ENCODE results near the gene GADD45B.
"Not testable (repeated sequence)": the region's sequence is repeated elsewhere in the genome, so short reads cannot be mapped to it uniquely, and the experiment has no call there.

The GADD45B gene

DNA sequence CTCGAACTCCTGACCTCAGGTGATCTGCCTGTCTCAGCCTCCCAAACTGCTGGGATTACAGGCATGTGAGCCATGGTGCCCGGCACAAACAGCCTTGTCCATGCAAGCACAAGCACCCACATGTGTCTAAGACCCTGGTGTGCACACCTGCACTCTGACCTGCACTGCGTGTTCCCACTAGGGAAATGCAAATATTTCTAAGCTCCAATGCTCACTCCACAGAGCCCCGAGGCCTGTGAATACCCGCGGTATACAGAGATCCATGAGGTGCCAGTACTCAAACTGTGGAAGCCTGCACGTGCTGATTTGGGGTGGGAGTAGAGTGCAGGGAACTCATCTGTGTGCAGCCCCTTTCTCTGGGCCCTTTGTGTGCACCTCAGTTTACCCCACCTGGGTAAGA lies 14.7 kb downstream of the GADD45B start:
- no peak for DNase-seq

DNA sequence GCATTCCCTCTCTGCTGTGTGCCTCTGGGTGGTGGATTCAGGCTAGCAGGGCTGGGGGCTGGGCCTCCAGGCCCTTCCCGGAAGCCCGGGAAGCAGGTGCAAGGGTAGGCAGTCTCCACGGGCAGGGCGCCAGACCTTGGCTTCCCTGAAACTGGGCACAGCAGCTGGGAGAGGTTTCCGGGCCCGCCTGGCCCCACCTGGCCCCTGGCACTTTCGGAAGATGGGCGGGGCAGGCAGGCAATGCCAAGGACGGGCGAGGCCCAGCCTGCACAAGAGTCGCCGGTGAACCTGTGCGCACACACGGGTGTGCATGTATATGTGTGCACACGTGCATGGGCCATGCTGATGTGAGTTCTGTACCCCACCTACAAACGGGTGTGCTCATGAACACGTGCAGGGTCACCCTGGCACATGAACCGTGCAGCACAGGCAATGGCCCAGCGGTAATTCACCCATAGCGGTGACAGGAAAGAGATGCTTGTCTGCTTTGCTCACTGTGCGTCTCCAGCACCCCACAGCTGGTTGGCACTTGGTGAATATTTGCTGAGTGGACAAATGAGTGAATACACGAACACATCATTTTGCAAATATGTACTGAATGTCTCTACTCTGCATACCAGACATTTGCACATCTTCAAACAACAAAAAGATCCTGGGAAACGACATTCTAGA lies 15.3 kb downstream of the GADD45B start:
- no peak for DNase-seq

DNA sequence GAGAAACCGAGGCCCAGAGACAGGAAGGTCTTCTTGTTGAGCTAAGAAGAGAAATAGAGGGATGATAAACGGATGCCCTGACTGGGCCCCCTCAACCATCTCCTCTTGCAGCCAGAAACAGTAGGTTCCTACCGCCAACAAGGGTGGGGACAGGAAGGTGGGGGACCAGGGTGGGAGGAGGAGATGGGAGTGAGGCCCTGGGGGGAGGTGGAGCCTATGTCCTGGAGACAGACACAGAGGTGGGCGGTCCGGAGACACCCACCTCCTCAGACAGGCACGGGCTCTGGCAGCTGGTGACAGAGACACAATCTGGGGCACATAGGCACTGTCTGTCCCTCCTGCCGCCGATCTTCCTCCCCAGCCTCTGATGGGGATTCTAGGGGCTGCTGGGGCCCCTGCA lies 16.9 kb downstream of the GADD45B start:
- no peak for DNase-seq

DNA sequence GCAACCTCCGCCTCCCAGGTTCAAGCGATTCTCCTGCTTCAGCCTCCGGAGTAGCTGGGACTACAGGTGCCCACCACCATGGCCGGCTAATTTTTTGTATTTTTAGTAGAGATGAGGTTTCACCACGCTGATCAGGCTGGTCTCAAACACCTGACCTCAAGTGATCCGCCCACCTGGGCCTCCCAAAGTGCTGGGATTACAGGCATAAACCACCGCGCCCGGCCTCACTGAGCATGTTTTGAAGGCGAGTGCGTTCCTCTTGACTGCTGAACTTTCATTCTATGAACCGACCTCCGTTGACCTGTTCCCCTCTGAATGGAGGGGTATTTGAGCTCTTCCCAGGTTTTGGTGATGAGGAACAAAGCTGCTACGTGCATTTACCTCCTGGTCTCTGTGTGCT lies 17.5 kb downstream of the GADD45B start:
- DNase-seq, result not testable (repeated sequence)

DNA sequence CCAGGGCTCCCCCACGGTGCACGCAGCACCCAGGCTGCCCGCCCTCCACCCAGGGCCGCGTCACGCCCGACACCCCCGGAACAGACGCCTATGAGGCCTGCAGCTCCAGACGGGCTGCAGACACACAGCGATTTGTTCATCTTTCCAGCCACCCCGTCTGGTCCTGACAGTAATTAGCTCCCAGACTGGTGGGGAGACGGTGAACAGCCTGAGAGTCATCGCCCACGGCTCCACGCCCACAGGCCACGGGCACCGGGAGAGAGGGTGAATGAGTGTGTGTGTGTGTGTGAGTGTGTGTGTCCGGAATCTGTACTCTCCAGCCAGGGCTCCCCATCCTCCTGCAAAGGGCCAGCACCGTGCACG lies 18.1 kb downstream of the GADD45B start:
- DNase-seq, result no peak

DNA sequence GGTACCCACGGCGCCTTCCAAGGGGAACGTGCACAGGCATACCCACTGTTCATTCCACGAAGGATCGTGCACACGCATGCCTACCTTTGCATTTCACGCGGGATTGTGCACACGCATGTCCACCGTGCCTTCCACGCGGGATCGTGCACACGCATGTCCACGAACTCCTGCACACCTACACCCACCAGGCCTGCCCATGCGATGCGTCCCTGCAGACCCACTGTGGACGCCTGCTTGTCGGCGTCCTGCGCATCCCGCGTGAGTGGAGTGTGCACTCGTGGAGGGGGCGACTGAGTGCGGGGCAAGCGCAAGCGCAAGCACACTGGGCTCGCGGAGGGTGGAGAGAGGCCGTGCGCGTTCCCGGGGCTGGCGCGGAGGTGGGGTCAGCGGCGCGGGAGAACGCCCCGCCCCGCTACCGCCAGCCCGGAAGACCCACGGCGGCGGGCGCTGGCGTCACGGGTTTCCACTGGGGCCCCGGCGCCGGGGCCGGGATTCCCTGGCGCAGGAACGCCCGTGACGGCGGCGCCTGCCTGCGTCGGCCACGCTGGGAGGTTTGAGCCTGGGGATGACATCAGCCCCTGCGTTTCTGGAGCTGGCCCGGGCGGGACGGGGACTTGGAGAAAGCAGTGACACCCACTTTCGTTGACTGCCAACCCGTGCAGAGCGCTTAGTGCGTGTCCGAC lies 18.7 kb downstream of the GADD45B start:
- DNase-seq, result no peak

DNA sequence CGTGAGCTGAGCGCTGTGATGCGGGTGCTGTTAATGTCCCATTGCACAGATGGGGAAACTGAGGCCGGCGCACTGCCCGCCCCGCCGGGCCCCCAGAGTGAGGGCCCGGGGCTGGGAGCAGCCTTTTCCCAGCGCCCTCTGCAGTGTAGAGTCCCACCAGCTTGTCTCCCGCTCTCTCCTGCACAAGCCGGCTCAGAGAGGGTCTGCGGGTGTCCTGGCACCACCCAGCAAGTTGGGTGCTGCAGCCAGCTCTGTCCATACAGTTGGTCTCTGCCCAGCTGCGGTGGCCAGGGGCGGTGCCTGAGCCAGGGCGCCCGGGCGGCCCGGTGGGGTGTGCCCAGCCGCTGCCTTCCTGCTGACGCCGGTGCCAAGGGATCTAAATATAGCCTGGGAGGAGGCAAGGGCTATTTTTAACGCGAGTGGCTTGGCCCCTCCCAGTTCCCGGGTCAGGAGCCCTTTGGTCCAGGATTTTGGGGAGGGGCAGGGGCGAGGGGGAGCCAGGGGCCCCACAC lies 19.3 kb downstream of the GADD45B start:
- no peak for DNase-seq

DNA sequence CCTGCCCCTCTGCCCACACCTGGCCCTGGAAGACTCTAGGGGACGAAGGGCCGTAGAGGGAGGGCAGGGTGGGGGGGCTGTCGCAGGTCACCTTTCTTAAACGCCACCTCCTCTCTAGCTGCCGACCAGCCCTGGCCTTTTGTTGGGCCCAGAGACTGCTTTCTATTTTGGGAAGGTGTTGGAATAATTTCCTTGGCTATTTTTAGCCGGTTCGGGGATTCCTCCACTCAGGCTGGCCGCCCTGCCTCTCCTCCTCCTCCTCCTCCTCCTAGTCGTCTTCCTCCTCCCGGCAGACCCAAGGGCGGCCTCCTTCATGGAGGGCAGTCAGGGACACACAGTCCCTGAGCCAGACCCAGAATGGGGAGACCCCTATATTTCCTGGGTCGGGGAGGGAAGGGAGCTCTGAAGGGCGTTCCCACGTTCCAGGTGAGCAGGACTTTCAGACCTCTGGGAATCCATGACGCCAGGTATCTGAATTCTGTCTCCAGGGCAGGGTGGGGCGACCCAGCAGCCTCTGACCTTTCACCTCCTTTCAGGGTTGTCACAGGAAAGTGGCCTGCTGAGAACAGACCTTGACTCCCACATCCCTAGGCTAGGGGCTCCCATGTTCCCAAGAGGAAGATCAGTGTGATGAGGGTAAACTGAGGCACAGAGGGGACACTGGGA lies 19.9 kb downstream of the GADD45B start:
- no peak for DNase-seq

DNA sequence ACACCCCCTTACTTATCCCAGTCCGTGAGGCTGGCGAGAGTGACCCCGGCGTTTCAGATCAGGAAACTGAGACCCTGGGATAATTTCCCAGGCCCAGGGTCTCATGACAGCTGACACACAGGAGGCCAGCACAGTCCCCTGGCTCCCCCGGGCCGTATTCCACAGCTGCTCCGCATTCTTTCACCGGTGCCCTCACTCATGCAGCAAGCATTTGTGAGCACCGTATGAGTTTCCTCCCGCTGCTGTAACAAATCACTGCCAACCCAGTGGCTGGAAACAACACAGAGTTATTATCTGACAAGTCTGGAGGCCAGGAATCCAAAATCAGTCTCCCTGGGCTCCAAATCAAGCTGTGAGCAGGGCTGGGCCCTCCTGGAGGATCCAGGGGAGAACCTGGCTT lies 21.3 kb downstream of the GADD45B start:
- DNase-seq, result no peak

DNA sequence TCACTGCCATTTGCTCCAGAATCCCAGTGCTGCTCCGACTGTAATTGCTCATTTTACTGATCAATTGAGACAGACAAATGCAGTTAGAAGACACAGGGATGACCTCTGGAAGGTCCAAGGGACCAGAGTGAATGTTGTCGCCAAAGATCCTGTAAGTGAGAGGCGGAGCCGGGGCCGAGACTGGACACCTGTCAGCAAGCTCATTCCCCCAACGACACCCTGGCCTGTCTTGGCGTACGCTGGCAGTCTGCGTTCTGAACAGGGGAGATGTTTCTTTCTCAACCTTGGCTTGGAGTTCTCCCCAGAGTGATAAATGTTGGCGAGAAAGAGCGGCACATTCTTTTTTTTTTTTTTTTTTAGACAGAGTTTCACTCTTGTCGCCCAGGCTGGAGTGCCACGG lies 24.2 kb downstream of the GADD45B start:
- no peak for DNase-seq

DNA sequence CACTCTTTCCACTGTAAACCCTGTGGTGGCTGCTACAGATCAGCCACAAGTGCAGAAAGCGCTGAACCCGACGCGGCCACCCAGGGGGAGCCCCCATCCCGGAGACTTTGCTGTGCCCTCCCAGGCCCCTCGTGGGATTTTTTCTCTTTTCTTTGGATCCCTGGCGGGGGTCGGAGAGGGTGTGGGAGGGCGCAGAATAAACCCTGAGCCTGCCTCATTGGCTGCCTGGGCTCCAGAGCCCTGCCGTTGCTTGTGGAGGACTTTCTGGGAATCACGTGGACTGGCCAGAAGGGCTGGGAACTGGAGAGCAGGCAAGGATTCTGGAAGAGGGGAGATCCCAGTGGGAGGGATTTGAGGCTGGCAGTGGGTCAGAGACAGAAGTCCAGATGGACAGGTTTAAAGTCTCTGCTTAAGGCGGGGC lies 24.9 kb downstream of the GADD45B start:
- DNase-seq, result no peak

DNA sequence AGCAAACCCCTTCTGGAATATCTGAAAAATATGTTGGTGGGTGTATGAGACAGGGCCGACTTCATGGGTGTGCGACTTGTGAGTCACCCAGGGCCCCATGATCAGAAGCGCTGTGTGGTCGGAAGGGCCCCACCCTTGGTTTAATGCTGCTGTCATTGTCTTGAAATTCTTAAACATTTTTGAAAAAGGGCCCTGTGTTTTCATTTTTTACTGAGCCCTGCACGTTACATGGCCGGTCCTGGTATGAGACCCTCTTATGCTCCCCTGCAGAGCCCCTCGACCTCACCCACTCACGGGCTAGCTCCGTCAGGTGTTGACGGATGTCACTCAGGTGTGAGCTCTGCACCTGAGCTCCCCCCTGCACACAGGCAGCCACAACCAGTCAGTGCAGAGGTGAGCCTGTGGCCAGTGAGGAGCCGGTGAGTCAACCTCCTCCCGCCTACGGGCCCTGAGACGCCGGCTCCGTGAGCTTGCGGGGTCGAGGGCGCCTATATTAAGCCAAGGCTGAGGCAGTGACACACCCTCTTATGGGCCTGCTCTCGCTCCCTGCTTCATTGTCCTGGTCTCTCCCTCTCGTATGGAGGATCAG lies 27.7 kb downstream of the GADD45B start:
- DNase-seq, result no peak

DNA sequence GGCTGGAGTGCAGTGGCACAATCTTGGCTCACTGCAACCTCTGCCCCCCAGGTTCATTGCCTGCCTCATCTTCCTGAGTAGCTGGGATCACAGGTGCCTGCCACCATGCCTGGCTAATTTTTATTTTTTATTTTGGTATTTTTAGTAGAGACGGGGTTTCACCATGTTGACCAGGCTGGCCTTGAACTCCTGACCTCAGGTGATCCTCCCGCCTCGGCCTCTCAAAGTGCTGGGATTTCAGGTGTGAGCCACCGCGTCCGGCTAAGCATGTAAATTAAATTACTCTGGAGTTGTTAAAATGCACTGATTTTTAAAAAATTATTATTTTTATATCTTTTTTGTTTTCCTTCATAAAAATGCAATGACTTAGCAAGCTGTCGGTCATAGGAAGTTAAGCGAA lies 30.7 kb downstream of the GADD45B start:
- DNase-seq, result not testable (repeated sequence)

DNA sequence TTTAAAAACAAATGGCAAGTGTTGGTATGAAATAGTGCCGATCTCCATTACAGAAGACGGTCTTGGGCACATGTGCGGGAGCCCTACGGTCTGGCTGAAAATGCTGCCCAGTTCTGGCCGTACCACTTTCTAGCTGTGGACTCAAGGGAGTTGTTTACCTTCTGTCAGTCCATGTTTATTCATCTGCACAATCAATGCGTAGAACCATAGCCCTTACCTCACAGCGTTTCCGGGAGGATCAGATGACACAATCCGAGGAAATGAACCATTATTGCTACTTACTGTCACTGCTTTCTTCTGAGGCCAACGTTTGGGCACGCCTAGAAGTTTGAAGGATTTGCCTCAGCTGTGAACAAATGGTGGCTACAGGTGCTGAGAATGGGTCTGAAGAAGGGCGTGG lies 31.2 kb downstream of the GADD45B start:
- no peak for DNase-seq

DNA sequence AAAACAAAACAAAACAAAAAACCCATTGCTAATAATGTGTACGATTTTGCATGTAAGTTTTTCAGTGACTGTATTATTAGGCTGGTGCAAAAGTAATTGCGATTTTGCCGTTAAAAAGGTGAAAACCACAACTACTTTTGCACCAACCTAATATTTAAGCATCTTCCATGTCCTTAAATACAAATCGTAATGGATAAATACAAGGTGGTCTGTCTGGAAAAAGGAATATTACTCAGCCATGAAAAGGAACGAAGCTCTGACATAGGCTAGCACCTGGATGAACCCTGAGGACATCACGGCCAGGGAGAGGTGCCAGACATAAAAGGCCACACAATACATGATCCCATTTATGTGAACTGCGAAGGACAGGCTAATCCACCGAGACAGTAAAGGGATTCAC lies 33.2 kb downstream of the GADD45B start:
- DNase-seq, result no peak

DNA sequence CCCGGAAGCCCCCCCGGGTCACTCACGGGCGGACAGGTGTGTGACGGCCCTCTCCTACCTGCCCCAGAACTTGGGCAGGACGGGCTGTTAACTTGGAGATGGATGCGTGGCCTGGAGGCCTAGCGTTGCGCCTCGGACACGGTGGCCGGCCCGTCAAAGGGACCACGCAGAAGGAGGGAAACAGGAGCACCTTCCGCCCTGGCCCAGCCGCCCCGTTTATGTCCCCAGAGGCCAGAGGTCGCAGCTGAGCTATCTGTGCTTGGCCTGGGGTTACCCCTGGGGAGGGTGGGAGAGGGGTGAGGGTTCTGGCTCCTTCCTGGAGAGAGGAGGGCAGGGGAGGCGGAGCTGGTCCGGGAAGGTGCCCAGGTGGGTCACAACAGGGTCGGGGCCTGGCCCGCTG lies 35.6 kb downstream of the GADD45B start:
- no peak for DNase-seq

DNA sequence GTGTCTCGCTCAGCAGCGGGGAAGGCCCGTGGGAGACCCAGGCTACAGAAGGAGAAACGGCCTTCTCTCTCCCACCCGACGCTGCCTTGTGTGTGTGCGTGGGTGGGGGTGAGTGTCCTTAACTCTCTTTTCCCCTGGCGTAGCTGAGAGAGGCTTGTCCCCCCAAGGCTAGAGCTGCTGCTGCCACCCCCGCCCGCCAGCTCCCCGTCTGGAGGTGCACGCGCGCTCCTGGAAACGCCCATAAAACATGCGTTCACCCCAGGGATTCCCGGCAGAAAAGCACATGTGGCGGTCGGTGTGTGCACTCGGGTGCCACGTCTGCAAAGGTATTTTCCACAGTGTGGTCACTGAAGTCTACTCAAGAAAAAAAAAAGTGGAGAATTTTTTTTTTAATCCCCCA lies 36.1 kb downstream of the GADD45B start:
- DNase-seq, result no peak

DNA sequence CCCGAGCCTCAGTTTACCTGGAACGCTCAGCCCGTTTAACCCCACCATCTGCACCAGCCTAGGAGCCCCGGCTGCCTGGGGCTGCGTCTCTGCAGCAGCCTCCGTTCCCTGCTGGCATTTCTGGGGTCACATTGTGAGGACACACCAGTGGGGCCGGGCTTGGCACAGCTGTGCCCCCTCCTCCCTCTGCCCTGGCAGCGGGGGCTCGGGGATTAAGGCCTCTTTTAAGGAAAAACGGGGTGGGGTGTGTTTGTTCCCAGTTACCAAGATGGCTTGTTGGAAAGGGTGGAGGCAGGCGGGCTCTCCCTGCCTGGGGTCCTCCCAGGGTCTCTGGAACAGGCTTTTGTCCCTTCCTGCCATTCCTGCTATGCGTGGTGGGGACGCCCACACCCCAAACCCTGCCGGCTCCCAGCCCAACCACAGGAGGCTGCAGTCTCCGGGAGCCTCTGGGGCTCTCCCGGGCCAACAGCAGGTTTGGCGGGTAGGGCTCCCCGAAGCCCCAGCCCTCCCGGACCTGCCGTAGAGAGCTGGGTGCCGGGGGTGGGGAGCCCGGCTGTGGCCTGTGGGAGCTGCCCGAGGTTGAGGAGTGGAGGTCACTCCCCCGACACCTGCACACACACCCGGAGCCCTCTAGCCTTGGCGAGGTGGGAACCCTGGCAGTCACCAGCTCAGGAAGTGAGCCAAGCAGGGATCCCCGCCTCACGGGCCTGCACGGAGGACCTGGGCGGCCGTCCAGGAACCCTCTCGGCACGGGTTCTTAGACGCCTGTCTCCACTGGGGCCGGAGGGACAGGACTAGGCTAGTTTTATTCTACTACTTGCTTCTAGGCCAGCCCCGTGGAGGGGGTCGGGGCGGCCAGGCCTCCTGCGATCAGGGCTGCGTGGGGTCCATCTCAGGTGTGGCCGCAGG lies 36.9 kb downstream of the GADD45B start:
- DNase-seq, result no peak

DNA sequence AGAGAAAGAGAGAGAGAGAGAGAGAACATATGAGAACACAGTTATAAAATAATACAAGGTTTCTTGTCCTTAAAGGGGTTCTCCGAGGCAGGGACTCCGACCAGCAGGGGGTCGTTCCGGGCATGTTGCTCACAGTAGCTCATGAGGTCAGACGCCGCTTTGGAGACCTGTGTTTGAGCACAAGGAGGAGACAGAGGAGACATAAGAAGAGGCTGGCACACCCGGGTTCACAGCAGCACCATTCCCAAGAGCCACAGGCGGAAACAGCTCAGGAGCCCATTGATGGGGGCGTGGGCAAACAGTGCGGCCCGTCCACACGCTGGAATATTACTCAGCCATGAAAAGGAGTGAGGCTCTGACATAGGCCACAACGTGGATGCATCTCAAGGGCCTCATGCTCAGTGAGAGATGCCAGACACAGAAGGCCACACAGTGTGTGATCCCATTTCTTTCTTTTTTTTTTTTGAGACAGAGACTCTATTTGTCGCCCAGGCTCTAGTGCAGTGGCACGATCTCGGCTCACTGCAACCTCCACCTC lies 39.1 kb downstream of the GADD45B start:
- no peak for DNase-seq

DNA sequence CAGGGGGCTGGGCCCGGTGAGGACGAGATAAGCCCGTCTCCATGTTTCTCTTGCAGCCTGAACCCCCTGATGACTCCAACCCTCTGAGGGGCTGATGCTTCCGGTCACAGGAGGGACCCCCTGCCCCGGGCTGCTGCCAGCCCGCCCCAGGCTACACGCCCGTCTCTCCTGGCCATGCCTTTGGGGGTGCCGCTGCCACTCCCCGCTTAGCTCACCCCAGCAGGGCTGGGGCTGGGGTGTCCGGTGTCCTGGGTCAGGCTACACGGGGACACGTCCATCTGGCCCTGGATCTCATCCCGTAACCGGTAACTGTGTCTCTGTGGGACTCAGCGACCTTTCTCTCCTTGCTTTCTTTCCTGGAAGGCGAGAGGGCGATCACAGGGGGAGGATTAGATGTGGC lies 40.8 kb downstream of the GADD45B start:
- no peak for DNase-seq

DNA sequence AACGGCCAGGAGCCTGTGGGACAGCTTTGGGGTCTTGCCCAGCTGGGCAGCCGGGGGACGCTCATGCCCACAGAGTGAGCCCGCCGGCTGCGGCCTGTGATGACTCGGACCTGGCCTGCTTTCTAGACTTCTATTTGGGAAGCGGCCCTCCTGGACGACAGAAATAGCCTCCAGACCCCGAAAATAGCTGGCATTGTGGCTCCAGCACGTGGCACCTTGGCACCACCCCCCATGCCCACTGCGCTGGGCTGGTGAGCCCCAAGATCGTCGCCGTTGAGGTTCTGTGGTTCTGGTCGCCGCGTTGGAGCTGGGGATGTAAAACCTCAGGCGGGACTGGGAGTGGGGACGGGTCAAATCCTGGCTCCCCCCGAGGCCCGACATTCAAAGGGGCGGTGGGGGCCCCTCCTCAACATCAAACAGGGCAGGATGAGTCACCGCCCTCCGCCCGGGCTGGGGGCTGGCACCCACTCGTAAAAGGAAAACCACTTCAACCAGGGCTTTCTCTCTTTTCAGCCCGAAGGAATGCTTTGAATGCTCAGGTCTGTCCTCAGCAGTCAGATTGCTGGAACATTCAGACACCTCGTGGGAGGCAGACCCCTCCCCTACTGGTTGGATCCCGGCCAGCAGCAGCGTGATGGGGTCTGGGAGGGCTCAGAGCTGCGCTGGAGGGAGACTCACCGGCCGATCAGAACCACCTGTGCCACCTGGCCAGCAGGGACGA lies 42.1 kb downstream of the GADD45B start:
- DNase-seq, result no peak

DNA sequence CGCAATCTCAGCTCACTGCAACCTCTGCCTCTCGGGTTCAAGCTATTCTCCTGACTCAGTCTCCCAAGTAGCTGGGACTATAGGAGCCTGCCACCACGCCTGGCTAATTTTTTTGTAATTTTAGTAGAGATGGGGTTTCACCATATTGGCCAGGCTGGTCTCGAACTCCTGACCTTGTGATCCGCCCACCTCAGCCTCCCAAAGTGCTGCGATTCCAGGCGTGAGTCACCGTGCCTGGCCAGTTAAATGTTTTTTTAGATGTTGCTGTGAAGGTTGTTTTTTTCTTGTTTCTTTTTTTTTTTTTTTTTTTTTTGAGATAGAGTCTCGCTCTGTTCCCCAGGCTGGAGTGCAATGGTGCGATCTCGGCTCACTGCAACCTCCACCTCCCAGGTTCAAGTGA lies 42.9 kb downstream of the GADD45B start:
- not testable (repeated sequence) for DNase-seq
